ENCODE results near the gene KRT40. TPM values are rescaled to one million over a fixed set of nuclear protein-coding genes. Genes with fewer than 3 reads are reported as not detected.

KRT40 gene
- total RNA-seq, 1 donor from 2014 or later: not detected

- H3K4me3 ChIP-seq (ENCODE audit: low read depth, low read length): no peak overlapping the region
- no peak for DNase-seq (ENCODE audit: low read depth)
- no peak for TF ChIP-seq CTCF (conservative IDR thresholded peaks at IDR 0.05; ENCODE audit: low read depth, low read length)
These were observed 25.8 kb downstream of the KRT40 start for GRCh38 chr17:40958086-40958953.

- no peak for TF ChIP-seq CTCF (conservative IDR thresholded peaks at IDR 0.05; ENCODE audit: low read depth, low read length)
- DNase-seq (ENCODE audit: low read depth): peak; percentile 96
- H3K4me3 ChIP-seq (ENCODE audit: low read depth, low read length): no peak overlapping the region
These were observed 27.5 kb downstream of the KRT40 start for GRCh38 chr17:40956401-40957254.

- peak; percentile 96 for DNase-seq (ENCODE audit: low read depth)
- no peak for TF ChIP-seq CTCF (conservative IDR thresholded peaks at IDR 0.05; ENCODE audit: low read depth, low read length)
These were observed 30.2 kb downstream of the KRT40 start for GRCh38 chr17:40953881-40954280.

GRCh38 chr17:40952661-40953060 lies 31.5 kb downstream of the KRT40 start:
- peak; percentile 96 for DNase-seq (ENCODE audit: low read depth)
- no peak for TF ChIP-seq CTCF (conservative IDR thresholded peaks at IDR 0.05; ENCODE audit: low read depth, low read length)
- H3K4me3 ChIP-seq (ENCODE audit: low read depth, low read length): no peak overlapping the region

More at GRCh38 chr17:40953881-40954280, 30.2 kb downstream of the KRT40 start:
- H3K4me3 ChIP-seq (ENCODE audit: low read depth, low read length): no peak overlapping the region

GRCh38 chr17:40952154-40952553 lies 32.0 kb downstream of the KRT40 start:
- no peak for DNase-seq (ENCODE audit: low read depth)
- no peak overlapping the region for H3K4me3 ChIP-seq (ENCODE audit: low read depth, low read length)
- TF ChIP-seq CTCF (conservative IDR thresholded peaks at IDR 0.05; ENCODE audit: low read depth, low read length): no peak

GRCh38 chr17:40951011-40951622 lies 33.0 kb downstream of the KRT40 start:
- no peak for DNase-seq (ENCODE audit: low read depth)
- H3K4me3 ChIP-seq (ENCODE audit: low read depth, low read length): no peak overlapping the region
- no peak for TF ChIP-seq CTCF (conservative IDR thresholded peaks at IDR 0.05; ENCODE audit: low read depth, low read length)
